GM12801 (cell line): ENCODE results near the gene PI4KB.
A peak's percentile ranks its signal among the peaks of the same experiment; 100 is the strongest.

ENCODE experiments used
- TF ChIP-seq, protein P1 (sequence below): IDR thresholded peaks from one replicate; pipeline ENCODE4 v1.5.1; 2011; ENCODE audit warnings: control low read depth; ENCODE audit not compliant: insufficient read length; ENCODE audit errors: extremely low read depth

PI4KB gene

DNA sequence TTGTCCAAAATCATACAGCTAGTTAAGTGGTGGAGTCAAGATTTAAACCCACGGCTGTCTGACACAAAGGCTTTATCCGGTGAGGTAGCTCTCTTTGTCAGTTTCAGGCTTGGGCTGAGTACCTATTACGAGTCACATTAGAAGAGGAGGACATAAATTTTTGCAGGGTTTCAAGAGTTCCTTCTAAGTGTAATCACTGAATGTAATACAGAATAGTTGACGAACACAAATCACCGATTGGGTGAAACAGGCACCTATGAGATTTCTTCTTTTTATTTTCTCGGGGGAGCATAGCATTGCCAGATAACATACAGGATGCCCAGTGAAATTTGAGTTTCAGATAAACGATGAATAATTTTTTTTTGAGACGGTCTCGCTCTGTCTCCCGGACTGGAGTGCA lies 71.8 kb downstream of the PI4KB start:
- TF ChIP-seq, protein P1, sequence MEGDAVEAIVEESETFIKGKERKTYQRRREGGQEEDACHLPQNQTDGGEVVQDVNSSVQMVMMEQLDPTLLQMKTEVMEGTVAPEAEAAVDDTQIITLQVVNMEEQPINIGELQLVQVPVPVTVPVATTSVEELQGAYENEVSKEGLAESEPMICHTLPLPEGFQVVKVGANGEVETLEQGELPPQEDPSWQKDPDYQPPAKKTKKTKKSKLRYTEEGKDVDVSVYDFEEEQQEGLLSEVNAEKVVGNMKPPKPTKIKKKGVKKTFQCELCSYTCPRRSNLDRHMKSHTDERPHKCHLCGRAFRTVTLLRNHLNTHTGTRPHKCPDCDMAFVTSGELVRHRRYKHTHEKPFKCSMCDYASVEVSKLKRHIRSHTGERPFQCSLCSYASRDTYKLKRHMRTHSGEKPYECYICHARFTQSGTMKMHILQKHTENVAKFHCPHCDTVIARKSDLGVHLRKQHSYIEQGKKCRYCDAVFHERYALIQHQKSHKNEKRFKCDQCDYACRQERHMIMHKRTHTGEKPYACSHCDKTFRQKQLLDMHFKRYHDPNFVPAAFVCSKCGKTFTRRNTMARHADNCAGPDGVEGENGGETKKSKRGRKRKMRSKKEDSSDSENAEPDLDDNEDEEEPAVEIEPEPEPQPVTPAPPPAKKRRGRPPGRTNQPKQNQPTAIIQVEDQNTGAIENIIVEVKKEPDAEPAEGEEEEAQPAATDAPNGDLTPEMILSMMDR: no peak

DNA sequence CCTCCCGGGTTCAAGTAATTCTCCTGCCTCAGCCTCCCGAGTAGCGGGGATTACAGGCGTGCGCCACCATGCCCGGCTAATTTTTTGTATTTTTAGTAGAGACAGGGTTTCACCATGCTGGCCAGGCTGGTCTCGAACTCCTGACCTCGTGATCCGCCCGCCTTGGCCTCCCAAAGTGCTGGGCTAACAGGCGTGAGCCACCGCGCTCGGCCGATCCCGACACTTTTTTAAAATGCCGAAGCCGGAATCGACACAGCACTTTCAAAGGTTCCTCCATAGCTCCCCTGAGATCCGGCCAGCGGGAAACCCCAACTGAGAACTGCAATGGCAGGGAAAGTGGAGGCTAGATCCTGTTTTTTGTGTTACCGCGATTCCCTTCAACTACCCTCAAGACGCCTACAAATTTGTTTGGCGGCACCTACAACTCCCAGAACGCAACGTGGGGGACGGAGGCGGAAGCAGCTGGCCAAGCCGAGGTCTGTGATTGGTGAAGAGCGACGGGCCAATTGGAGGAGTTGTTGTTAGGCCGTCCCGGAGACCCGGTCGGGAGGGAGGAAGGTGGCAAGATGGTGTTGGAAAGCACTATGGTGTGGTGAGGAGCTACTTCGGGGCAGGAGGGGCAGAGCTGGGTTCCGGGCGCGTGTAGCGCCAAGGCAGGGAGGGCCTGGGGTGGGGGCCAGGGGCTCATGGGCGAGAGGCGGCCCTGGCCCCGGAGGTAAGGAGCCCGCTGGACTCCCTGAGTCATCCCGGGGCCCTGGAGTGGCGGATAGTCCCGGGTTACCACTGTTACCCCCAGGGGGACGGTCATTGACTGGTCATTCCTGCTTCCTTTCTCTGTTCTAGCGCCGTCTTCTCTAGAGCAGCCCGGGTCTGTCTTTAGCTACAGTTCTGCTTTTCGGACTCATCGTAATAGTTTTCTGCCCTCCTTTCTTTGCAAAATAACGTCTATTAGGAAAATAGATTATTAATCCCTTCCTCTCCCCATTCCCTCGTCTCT lies 72.7 kb downstream of the PI4KB start, which contains the start of gene PSMD4:
TSS of gene PSMD4 (plus strand) at position 518 of the 997 bp plus-strand sequence. CDS start at position 567, 49 bp downstream.
- TF ChIP-seq, protein P1: no peak

DNA sequence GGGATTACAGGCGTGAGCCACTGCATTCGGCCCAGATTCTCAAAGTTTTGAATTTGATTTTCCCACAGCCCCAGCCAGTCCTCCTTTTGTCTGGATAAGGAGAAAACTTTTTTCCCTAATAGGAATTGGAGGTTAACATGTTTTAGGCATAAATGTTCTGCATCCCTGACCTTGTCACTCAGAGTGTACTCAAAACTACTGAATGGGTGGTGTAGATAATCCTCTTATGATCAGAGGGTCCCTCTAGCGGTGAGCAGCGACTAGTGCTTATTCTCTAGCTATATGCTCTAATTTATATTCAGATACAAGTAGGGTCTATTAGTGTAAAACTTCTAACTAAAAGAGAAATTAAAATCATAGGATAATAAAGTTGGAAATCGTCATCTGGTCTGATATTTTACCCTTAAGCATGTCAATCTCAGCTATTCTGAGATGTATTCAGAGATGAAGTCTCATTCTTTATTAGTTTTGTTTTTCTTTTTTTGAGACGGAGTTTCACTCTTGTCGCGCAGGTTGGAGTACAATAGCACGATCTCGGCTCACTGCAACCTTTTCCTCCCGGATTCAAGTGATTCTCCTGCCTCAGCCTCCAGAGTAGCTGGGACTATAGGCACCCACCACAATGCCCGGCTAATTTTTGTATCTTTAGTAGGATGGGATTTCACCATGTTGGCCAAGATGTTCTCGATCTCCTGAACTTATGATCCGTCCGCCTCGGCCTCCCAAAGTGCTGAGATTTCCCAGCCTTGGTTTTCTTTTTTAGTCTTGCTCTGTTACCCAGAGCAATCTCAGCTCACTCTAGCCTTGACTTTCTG lies 75.4 kb downstream of the PI4KB start:
- TF ChIP-seq, protein P1: peak; percentile 72

DNA sequence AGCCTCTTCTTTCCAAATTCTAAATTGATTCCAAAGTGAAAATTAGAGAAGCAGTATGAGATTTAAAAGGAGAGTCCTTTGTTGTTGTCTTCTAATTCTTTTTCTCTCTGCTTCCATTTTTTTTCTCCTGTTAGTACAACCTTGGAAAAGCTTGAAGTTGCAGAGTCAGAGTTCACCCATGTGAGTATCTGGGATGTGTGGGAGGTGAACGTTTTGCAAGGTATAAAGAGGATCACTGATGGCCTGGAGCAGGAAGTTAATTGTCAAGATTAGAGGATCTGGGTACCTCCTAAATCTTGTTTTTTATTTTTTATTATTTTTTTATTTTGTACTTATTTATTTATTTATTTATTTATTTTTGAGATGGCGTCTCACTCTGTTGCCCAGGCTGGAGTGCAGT lies 80.4 kb downstream of the PI4KB start:
- TF ChIP-seq, protein P1: no peak

DNA sequence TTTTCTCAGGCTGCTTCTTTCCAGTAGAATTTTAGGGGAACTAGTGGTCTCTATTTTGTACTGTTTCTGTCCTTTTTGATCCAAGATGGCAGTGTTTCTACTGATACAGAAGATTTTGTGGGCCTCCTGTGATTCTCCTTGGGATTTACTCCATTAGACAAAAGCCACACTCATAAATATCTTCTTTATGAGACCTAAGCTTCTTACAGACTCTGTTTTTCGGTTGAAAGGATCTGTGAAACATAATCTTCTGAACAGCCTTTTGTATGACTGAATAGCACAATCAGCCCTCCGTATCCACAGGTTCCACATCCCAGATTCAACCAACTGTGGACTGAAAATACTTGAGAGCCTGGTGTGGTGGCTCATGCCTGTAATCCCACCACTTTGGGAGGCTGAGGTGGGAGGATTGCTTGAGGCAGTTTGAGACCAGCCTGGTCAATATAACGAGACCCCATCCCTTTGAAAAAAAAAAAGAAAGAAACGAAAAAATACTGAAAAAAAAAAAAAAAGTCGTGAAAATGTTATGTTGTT lies 83.5 kb downstream of the PI4KB start:
- TF ChIP-seq, protein P1: no peak

DNA sequence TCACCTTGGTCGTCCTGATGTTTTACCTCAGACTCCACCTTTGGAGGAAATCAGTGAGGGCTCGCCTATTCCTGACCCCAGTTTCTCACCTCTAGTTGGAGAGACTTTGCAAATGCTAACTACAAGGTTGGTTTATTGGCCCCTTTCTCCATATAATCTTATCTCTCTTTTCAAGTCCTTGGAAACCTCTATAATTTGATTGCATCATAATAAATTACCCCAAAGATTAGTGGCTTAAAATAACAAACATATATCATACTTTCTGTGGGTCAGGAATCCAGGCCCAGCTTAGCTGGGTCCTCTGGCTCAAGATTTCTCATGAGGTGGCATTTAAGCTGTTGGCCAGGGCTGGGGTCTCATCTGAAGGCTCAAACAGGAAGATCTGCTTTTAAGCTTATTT lies 84.8 kb downstream of the PI4KB start:
- TF ChIP-seq, protein P1: no peak
